Glutamatergic neuron (in vitro differentiated cells): Measurements from ENCODE around the gene MAEA. TPM values are rescaled to one million over a fixed set of nuclear protein-coding genes. Genes with fewer than 3 reads are reported as not detected.

Experiments
- DNase-seq: peaks from one replicate; pipeline ENCODE4 v3.0.0; 2022
- H3K27ac Mint-ChIP-seq: one replicate; pipeline ENCODE4 v1.8.0; 2020; ENCODE audit warnings: mild to moderate bottlenecking, mixed read lengths, inconsistent platforms; ENCODE audit not compliant: unreplicated experiment
- H3K27me3 Mint-ChIP-seq: one replicate; pipeline ENCODE4 v1.8.0; 2020; ENCODE audit warnings: mild to moderate bottlenecking, moderate library complexity, mixed read lengths, inconsistent platforms; ENCODE audit not compliant: unreplicated experiment
- H3K36me3 Mint-ChIP-seq: one replicate; pipeline ENCODE4 v1.8.0; 2020; ENCODE audit warnings: mild to moderate bottlenecking, mixed read lengths, inconsistent platforms; ENCODE audit not compliant: unreplicated experiment
- H3K4me1 Mint-ChIP-seq: one replicate; pipeline ENCODE4 v1.8.0; 2020; ENCODE audit warnings: mild to moderate bottlenecking, low read depth, mixed read lengths, inconsistent platforms; ENCODE audit not compliant: unreplicated experiment
- H3K4me3 Mint-ChIP-seq: one replicate; pipeline ENCODE4 v1.8.0; 2020; ENCODE audit warnings: mild to moderate bottlenecking, mixed read lengths, inconsistent platforms; ENCODE audit not compliant: unreplicated experiment
- H3K9me3 Mint-ChIP-seq: one replicate; pipeline ENCODE4 v1.8.0; 2020; ENCODE audit warnings: mild to moderate bottlenecking, moderate library complexity, mixed read lengths, inconsistent platforms; ENCODE audit not compliant: unreplicated experiment
- total RNA-seq: library from RNA; stranded (reverse); fragmentation: NEBNext Ultra II Directional; extraction: Animal tissue kit (Norgen Biotek cat#: 25700); gene quantifications from one replicate; pipeline ENCODE4 v1.2.1, GENCODE V29; 2021; ENCODE audit not compliant: unreplicated experiment
- TF ChIP-seq, protein P1 (sequence below): fragments of 200-600 bp; sonication (generic); IDR thresholded peaks from one replicate; pipeline ENCODE4 v1.5.0; 2021; ENCODE audit not compliant: partially characterized antibody, unreplicated experiment

MAEA gene
- total RNA-seq, 1 donor from 2014 or later, result 77.2 TPM

DNA sequence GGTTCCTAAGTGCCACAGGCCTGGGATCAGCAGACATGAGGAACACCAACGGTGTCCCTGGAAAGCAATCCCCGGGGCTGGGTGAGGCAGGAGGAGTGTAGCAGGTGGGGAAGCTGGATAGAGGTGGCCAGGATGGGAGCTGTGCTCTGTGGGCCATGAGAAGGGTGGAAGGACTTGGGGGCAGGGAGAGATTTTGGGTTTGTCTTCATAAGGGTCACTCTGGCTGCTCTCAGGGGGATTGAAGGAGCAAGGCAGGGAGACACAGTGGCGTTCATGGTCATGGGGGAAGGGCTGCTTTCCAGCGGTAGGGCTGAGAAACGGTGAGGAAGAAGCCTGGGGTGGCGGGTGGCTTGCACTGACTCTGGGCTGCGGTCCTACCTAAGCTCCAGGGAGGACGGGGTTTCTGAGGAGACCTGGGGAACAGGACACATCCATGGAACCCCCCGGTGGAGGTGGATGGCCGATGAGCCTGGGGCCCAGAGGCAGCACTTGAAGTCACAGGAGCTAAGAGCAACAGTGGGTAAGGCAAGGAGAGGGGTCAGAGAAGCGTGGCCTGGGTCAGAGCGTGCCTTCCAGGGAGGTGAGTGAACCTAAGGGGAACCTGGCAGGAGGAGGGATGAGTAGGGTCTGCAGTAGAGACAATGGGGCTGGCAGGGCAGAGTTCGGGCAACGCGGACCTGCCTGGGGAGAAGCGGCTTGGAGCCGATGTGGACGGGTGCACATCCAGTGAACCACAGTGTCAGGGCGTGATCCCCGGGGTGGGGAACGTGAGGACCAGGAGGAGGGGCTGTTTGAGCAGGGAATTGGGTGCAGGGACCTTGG is 28.4 kb upstream of the MAEA start:
- Mint-ChIP-seq H3K27me3 (peaks cover 3% of the 10 kb centered on the region), H3K27ac (peak overlapping the region; percentile 59), H3K4me3 (no peak overlapping the region), H3K4me1 (peaks cover 5% of the 10 kb centered on the region), H3K9me3 (peaks cover 11% of the 10 kb centered on the region), H3K36me3 (peaks cover 31% of the 10 kb centered on the region)
- DNase-seq, result no peak
- TF ChIP-seq, protein P1, sequence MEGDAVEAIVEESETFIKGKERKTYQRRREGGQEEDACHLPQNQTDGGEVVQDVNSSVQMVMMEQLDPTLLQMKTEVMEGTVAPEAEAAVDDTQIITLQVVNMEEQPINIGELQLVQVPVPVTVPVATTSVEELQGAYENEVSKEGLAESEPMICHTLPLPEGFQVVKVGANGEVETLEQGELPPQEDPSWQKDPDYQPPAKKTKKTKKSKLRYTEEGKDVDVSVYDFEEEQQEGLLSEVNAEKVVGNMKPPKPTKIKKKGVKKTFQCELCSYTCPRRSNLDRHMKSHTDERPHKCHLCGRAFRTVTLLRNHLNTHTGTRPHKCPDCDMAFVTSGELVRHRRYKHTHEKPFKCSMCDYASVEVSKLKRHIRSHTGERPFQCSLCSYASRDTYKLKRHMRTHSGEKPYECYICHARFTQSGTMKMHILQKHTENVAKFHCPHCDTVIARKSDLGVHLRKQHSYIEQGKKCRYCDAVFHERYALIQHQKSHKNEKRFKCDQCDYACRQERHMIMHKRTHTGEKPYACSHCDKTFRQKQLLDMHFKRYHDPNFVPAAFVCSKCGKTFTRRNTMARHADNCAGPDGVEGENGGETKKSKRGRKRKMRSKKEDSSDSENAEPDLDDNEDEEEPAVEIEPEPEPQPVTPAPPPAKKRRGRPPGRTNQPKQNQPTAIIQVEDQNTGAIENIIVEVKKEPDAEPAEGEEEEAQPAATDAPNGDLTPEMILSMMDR, result no peak

DNA sequence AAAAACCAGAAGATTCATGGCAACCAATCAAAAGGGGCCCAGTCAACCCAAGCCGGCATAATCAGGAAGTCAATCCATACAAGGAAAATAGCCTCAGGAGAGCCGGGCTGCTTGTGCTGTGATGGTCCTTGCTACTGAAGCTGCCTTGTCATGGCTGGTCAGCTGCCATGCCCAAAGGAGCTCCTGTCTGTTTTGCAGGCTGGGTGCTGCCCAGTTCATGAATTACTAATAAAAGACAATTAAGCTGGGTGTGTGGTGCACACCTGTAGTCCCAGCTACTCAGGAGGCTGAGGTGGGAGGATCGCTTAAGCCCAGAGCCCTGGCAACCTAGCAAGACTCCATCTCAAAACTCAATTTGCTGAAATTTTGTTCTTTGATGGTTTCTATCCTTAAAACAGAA is 24.7 kb upstream of the MAEA start:
- TF ChIP-seq, protein P1, result no peak
- H3K36me3 Mint-ChIP-seq, result peaks cover 41% of the 10 kb centered on the region
- peaks cover 5% of the 10 kb centered on the region for H3K4me1 Mint-ChIP-seq
- no peak overlapping the region for H3K4me3 Mint-ChIP-seq
- H3K9me3 Mint-ChIP-seq, result peaks cover 19% of the 10 kb centered on the region
- peaks cover 5% of the 10 kb centered on the region for H3K27me3 Mint-ChIP-seq
- no peak overlapping the region for H3K27ac Mint-ChIP-seq
- DNase-seq, result no peak

DNA sequence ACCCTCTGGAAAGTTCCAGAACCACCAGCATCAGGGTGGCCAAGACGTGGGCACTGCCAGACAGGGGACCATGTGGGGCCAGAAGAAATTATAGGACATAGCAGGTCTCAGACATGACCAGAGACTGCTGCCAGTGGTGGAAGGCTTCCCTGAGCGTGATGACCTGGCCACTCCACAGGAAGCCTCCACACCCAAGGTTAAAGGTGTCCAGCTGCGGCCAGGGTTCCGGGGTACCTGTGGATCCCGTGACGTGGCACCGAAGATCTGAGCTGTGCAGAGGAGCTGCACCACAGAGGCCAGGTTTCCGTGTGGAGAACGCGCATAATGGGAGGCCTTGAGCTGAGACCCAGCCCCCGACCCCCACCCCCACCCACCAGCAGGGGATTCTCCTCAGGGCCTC is 24.3 kb upstream of the MAEA start:
- Mint-ChIP-seq H3K9me3 (peaks cover 19% of the 10 kb centered on the region), H3K27me3 (peaks cover 5% of the 10 kb centered on the region), H3K4me1 (peaks cover 5% of the 10 kb centered on the region), H3K27ac (no peak overlapping the region), H3K4me3 (no peak overlapping the region), H3K36me3 (peaks cover 40% of the 10 kb centered on the region)
- no peak for DNase-seq
- TF ChIP-seq, protein P1, result no peak

DNA sequence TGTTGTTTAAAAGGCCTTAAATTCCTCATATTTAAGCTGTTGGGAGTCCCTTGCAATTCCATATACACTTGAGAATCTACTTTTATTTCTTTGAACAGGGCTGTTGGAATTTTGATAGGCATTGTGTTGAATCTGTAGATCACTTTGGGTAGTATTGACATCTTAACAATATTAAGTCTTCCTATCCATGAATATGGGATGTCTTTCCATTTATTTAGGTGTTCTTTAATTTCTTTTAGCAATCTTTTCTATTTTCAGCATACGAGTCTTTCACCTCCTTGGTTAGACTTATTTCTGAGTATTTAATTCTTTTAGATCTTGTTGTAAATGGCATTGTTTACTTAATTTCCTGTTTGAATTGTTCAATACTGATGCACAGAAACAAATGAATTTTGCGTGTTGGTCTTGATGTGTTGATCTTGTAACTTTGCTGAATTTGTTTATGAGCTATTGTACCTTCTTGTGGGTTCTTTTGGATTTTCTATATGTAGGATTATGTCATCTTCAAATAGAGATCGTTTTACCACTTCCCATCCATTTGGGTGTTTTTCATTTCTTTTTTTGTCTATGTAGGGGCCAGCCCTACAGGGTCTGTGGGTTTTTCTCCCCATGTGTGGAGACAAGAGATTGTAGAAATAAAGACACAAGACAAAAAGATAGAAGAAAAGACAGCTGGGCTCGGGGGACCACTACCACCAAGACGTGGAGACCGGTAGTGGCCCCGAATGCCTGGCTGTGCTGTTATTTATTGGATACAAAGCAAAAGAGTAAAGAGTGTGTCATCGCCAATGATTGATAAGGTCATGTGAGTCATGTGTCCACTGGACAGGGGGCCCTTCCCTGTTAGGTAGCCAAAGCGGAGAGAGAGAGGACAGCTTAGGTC is 22.6 kb upstream of the MAEA start:
- TF ChIP-seq, protein P1, result no peak
- no peak for DNase-seq
- Mint-ChIP-seq H3K9me3 (peaks cover 13% of the 10 kb centered on the region), H3K4me1 (peaks cover 1% of the 10 kb centered on the region), H3K36me3 (peaks cover 24% of the 10 kb centered on the region), H3K27me3 (peaks cover 2% of the 10 kb centered on the region), H3K27ac (no peak overlapping the region), H3K4me3 (no peak overlapping the region)
